ENCODE data around the gene CAND1.

Gene CAND1

DNA sequence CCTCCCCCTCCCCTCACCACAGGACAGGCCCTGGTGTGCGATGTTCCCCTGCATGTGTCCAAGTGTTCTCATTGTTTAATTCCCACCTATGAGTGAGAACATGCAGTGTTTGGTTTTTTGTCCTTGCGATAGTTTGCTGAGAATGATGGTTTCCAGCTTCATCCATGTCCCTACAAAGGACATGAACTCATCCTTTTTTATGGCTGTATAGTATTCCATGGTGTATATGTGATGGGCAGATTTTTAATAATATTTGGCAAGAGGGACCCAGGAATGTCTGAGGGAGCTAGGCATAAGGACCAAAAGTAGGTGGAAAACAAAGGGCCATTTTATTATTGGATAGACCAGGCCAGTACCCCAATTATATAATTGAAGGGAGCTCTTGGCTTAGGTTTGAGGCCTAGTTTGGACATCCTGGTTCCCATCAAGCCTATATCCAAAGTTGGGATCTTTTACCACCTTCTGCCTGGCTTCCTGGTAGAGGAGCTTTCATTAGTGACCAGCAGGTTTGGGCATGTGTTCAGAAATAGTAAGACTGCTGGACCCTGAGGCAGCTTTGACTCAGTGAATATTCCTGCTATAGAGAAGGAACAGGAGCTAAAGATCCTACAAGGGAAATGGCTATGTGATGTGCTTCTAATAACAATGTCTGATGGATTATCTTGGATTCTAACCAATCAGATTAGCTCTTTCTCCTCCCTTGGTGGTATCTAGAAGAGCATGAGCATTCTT is 76.0 kb downstream of the CAND1 start:
- no peak for DNase-seq (ENCODE audit: low read depth)

GRCh38 chr12:67348683-67349082 is 79.5 kb downstream of the CAND1 start:
- no peak for DNase-seq (ENCODE audit: low read depth)

GRCh38 chr12:67352682-67353081 is 83.5 kb downstream of the CAND1 start:
- DNase-seq (ENCODE audit: low read depth), result no peak

DNA sequence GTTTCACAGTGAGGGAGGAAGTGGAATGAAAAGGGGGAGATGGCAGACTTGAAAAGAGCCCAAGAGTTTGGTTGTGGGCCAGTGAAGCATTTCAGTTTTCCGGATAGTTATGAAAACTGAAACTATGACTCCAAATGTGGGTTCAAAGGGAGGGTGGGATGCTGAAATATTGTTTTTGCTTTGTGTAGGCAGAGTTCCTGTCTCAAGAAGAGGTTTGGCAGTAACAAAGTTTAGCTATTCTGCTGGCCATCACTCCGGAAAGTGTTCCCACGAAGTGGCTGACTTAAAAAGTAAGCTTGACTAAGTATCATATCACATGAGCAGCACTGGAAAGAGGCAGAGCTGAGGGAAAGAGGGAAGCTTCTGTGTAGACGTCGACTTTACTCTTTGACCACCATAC is 85.2 kb downstream of the CAND1 start:
- DNase-seq (ENCODE audit: low read depth), result no peak

DNA sequence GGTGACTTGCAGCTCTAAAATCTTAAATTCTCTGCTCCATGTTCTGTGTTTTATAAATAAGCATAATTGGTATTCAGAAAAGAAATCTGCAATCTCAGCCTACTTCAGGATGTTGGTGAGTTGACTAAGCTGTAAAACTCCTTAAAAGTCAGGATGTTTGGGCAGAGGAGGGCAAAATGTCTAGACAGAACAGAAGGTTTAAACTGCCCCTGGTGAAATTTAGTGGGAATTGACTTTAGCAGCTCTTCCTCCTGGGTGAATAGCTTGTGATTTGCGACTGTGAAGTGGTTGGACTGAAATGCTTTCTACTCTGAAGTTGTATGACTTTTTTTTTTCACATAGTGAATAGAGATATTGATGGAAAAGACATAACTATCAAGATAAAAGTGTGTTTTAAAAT is 85.8 kb downstream of the CAND1 start:
- no peak for DNase-seq (ENCODE audit: low read depth)

GRCh38 chr12:67355428-67356379 is 86.5 kb downstream of the CAND1 start:
- no peak for DNase-seq (ENCODE audit: low read depth)

DNA sequence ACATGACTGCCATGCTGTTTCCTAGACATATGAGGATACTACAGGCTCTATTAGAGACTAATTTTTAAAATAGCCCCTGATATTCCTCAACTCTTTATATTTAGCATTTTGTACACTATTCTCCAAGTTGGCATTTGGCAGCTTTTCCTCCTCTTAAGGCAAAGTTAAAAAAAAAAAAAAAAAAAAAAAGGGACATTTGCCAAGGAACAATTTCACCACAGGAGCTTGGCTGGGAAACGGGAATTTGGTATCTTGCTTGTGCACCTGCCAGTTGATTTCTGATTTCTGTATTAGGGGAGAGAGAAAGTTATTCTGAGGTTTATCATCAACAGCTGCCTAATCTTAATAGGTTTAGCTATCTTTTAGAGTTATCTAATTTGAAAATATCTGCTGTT is 87.2 kb downstream of the CAND1 start:
- no peak for DNase-seq (ENCODE audit: low read depth)

GRCh38 chr12:67357376-67358125 is 88.4 kb downstream of the CAND1 start:
- DNase-seq (ENCODE audit: low read depth), result no peak

- no peak for DNase-seq (ENCODE audit: low read depth)
Measured at GRCh38 chr12:67358781-67359338, 89.7 kb downstream of the CAND1 start.

GRCh38 chr12:67362526-67362925 is 93.4 kb downstream of the CAND1 start:
- no peak for DNase-seq (ENCODE audit: low read depth)

GRCh38 chr12:67364228-67364627 is 95.1 kb downstream of the CAND1 start:
- no peak for DNase-seq (ENCODE audit: low read depth)

DNA sequence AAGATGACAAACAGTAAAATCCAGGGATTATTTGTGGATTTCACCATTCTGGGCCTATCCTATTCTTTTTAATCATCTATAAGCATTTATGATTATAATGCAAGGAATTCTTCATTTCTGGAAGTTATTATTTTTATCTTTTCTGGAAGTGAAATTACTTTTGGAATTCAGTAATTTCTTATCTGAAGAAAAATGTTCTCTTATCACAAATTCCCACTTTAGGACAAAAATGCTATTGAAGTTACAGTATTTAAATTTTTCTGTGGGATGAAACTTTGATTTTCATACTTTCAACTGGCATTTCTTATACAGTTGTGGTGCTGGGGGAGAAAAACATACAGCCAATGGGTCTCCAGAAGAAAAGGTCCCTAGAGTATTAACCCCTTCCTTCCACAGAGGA is 96.0 kb downstream of the CAND1 start:
- DNase-seq (ENCODE audit: low read depth), result no peak

DNA sequence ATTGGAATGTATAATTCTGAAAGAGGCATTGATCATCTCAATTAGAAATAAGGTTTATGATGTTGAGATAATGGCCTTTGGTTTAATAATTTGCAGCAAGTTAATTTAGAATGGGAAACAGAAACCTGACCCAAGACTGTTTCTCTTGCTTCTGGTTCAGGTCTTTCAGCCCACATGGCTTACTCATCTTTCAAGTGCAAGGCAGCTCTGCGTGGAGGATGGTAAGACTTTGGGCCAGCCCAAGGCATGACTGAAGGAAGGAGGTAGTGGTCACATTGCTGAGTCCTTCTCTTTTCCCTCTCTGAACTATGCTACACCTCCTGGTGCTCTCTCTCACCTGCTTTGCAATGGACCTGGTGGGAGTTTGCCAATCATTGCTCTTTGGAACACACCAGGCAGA is 98.7 kb downstream of the CAND1 start:
- DNase-seq (ENCODE audit: low read depth), result no peak
